SKM-1 treated with dmso at 0.1 percent for 144 hours (cell line): Measurements from ENCODE around the gene LPIN1.
"Not testable (repeated sequence)": the region's sequence is repeated elsewhere in the genome, so short reads cannot be mapped to it uniquely, and the experiment has no call there.

Experiments used
- DNase-seq: peaks from one replicate; lab custom pipeline; 2025; ENCODE audit not compliant: unreplicated experiment; lab: John Stamatoyannopoulos, UW

Gene LPIN1

GRCh38 chr2:11759182-11759975 lies 12.9 kb downstream of the LPIN1 start:
- not testable (repeated sequence) for DNase-seq

GRCh38 chr2:11761259-11761658 lies 14.8 kb downstream of the LPIN1 start:
- no peak for DNase-seq

- no peak for DNase-seq
Observed at GRCh38 chr2:11762031-11762430, 15.6 kb downstream of the LPIN1 start.

- DNase-seq: no peak
Observed at GRCh38 chr2:11762799-11763461, 16.5 kb downstream of the LPIN1 start.

GRCh38 chr2:11764359-11764758 lies 17.9 kb downstream of the LPIN1 start:
- DNase-seq: no peak

GRCh38 chr2:11764920-11765319 lies 18.5 kb downstream of the LPIN1 start:
- DNase-seq: no peak

- DNase-seq: no peak
Observed at GRCh38 chr2:11765501-11765900, 19.1 kb downstream of the LPIN1 start.

- no peak for DNase-seq
Observed at GRCh38 chr2:11766016-11766415, 19.6 kb downstream of the LPIN1 start.

- no peak for DNase-seq
Observed at GRCh38 chr2:11767779-11768178, 21.3 kb downstream of the LPIN1 start.

- no peak for DNase-seq
Observed at GRCh38 chr2:11768946-11769345, 22.5 kb downstream of the LPIN1 start.

- DNase-seq: no peak
Observed at GRCh38 chr2:11769516-11769915, 23.1 kb downstream of the LPIN1 start.

GRCh38 chr2:11770531-11771188 lies 24.2 kb downstream of the LPIN1 start:
- DNase-seq: no peak

- DNase-seq: no peak
Observed at GRCh38 chr2:11771971-11772615, 25.7 kb downstream of the LPIN1 start.

- DNase-seq: no peak
Observed at GRCh38 chr2:11773111-11773510, 26.7 kb downstream of the LPIN1 start.

GRCh38 chr2:11773747-11774525 lies 27.5 kb downstream of the LPIN1 start:
- DNase-seq: no peak

- no peak for DNase-seq
Observed at GRCh38 chr2:11774600-11774999, 28.2 kb downstream of the LPIN1 start.

- no peak for DNase-seq
Observed at GRCh38 chr2:11775384-11775783, 29.0 kb downstream of the LPIN1 start.

- no peak for DNase-seq
Observed at GRCh38 chr2:11777066-11777782, 30.8 kb downstream of the LPIN1 start.

GRCh38 chr2:11777886-11778415 lies 31.5 kb downstream of the LPIN1 start:
- no peak for DNase-seq

- DNase-seq: no peak
Observed at GRCh38 chr2:11778416-11778815, 32.0 kb downstream of the LPIN1 start.
